Calu3 (cell line): ENCODE results near the gene CNTN5. TPM values are rescaled to one million over a fixed set of nuclear protein-coding genes. Genes with fewer than 3 reads are reported as not detected.

ENCODE experiments used
- BruUV-seq: library from RNA; stranded (reverse); fragments of 400-500 nt; replicated peaks from 2 replicates; lab custom pipeline; 2021; lab: Mats Ljungman, UMichigan
- CTCF ChIA-PET: fragments of 300-600 bp; sonication (Branson Sonifier 250); formaldehyde crosslinking; loops from one replicate; lab custom pipeline; 2022; ENCODE audit warnings: antibody characterized with exemption; lab: Charles Lee
- DNase-seq: peaks from one replicate; pipeline ENCODE4 v3.0.0; 2022
- H3K27ac Mint-ChIP-seq: one replicate; pipeline ENCODE4 v1.8.0; 2022; ENCODE audit warnings: mixed read lengths; ENCODE audit not compliant: unreplicated experiment
- H3K27me3 Mint-ChIP-seq: one replicate; pipeline ENCODE4 v1.8.0; 2022; ENCODE audit warnings: mixed read lengths; ENCODE audit not compliant: unreplicated experiment
- H3K36me3 Mint-ChIP-seq: one replicate; pipeline ENCODE4 v1.8.0; 2022; ENCODE audit warnings: mild to moderate bottlenecking, moderate library complexity, mixed read lengths; ENCODE audit not compliant: insufficient read depth, unreplicated experiment
- H3K4me1 Mint-ChIP-seq: one replicate; pipeline ENCODE4 v1.8.0; 2022; ENCODE audit warnings: mild to moderate bottlenecking, low read depth, mixed read lengths; ENCODE audit not compliant: unreplicated experiment
- H3K4me3 Mint-ChIP-seq: one replicate; pipeline ENCODE4 v1.8.0; 2022; ENCODE audit warnings: mild to moderate bottlenecking, low read depth, moderate library complexity, mixed read lengths; ENCODE audit not compliant: unreplicated experiment
- H3K9me3 Mint-ChIP-seq: one replicate; pipeline ENCODE4 v1.8.0; 2022; ENCODE audit warnings: low read depth, mixed read lengths; ENCODE audit not compliant: unreplicated experiment
- CTCF ChIP-seq: fragments of 200-600 bp; IDR thresholded peaks from one replicate; pipeline ENCODE4 v1.8.0; 2022; ENCODE audit warnings: antibody characterized with exemption; ENCODE audit not compliant: unreplicated experiment
- intact Hi-C: fragments of 100-400 bp; cut with micrococcal nuclease; formaldehyde crosslinking; loops from one replicate; pipeline ENCODE4 v1.10.0; 2022; ENCODE audit not compliant: unreplicated experiment
- total RNA-seq: library from RNA; stranded (reverse); gene quantifications from 2 replicates; pipeline ENCODE4 v1.2.3, GENCODE V29; 2022

CNTN5 gene
- total RNA-seq, 1 experiment from 2014 or later, result not detected

- Mint-ChIP-seq H3K4me3 (no peak overlapping the region), H3K4me1 (peaks cover 9% of the 10 kb centered on the region), H3K36me3 (no peaks in the 10 kb centered on the region), H3K27ac (peak overlapping the region; percentile 58), H3K27me3 (no peaks in the 10 kb centered on the region), H3K9me3 (peaks cover 2% of the 10 kb centered on the region)
- intact Hi-C loops, result no loop called here
- no peak for DNase-seq
- no peak for TF ChIP-seq CTCF
- CTCF ChIA-PET, result no interaction called here
- BruUV-seq, result no TSS peak
These were observed 355.7 kb downstream of the CNTN5 start for GRCh38 chr11:99376463-99376862.

GRCh38 chr11:99383648-99384245 is 363.0 kb downstream of the CNTN5 start:
- H3K36me3 Mint-ChIP-seq, result no peaks in the 10 kb centered on the region
- no peaks in the 10 kb centered on the region for H3K27me3 Mint-ChIP-seq
- no TSS peak for BruUV-seq
- no peak overlapping the region for H3K4me3 Mint-ChIP-seq
- no peaks in the 10 kb centered on the region for H3K9me3 Mint-ChIP-seq
- TF ChIP-seq CTCF, result no peak
- no peaks in the 10 kb centered on the region for H3K4me1 Mint-ChIP-seq
- no peak overlapping the region for H3K27ac Mint-ChIP-seq
- no peak for DNase-seq
- CTCF ChIA-PET, result no interaction called here
- intact Hi-C loops, result no loop called here

GRCh38 chr11:99391245-99391644 is 370.5 kb downstream of the CNTN5 start:
- no TSS peak for BruUV-seq
- H3K27me3 Mint-ChIP-seq, result no peaks in the 10 kb centered on the region
- intact Hi-C loops, result no loop called here
- H3K27ac Mint-ChIP-seq, result no peak overlapping the region
- CTCF ChIA-PET, result no interaction called here
- no peaks in the 10 kb centered on the region for H3K36me3 Mint-ChIP-seq
- no peak for TF ChIP-seq CTCF
- no peak for DNase-seq
- H3K4me3 Mint-ChIP-seq, result no peak overlapping the region
- H3K4me1 Mint-ChIP-seq, result peaks cover 7% of the 10 kb centered on the region
- no peaks in the 10 kb centered on the region for H3K9me3 Mint-ChIP-seq

- Mint-ChIP-seq H3K36me3 (no peaks in the 10 kb centered on the region), H3K27me3 (no peaks in the 10 kb centered on the region), H3K27ac (no peak overlapping the region), H3K9me3 (peaks cover 5% of the 10 kb centered on the region), H3K4me3 (no peak overlapping the region), H3K4me1 (no peaks in the 10 kb centered on the region)
- TF ChIP-seq CTCF, result no peak
- CTCF ChIA-PET, result no interaction called here
- DNase-seq, result no peak
- no TSS peak for BruUV-seq
- intact Hi-C loops, result no loop called here
These were observed 385.6 kb downstream of the CNTN5 start for GRCh38 chr11:99406345-99406744.
